Measurements from ENCODE around the gene PRKAG1. TPM values are rescaled to one million over a fixed set of nuclear protein-coding genes. Genes with fewer than 3 reads are reported as not detected.

Gene PRKAG1
- total RNA-seq, 1 donor from 2014 or later: 46.5 TPM

- H3K27ac ChIP-seq: peak overlapping the region; percentile 36
- no peak for DNase-seq
- peaks cover 88% of the 10 kb centered on the region for H3K36me3 ChIP-seq
- ATAC-seq: no peak
- TF ChIP-seq CTCF (IDR thresholded peaks at IDR 0.05): no peak
- peaks cover 4% of the 10 kb centered on the region for H3K4me1 ChIP-seq
- intact Hi-C loops (cut with DNase I): no loop called here
- H3K27me3 ChIP-seq: no peaks in the 10 kb centered on the region
- no peaks in the 10 kb centered on the region for H3K9me3 ChIP-seq
- no peak overlapping the region for H3K4me3 ChIP-seq
Observed at GRCh38 chr12:49032276-49032675, 13.7 kb upstream of the PRKAG1 start.

- peaks cover 88% of the 10 kb centered on the region for H3K36me3 ChIP-seq
- peak overlapping the region; percentile 36 for H3K27ac ChIP-seq
- no peak overlapping the region for H3K4me3 ChIP-seq
- no peak for ATAC-seq
- intact Hi-C loops (cut with DNase I): no loop called here
- DNase-seq: no peak
- TF ChIP-seq CTCF (IDR thresholded peaks at IDR 0.05): no peak
- H3K9me3 ChIP-seq: no peaks in the 10 kb centered on the region
- H3K27me3 ChIP-seq: no peaks in the 10 kb centered on the region
- peaks cover 4% of the 10 kb centered on the region for H3K4me1 ChIP-seq
Observed at GRCh38 chr12:49031573-49032161, 13.1 kb upstream of the PRKAG1 start.

GRCh38 chr12:49030714-49031572 lies 12.4 kb upstream of the PRKAG1 start:
- no peak for TF ChIP-seq CTCF (IDR thresholded peaks at IDR 0.05)
- H3K27ac ChIP-seq: no peak overlapping the region
- peaks cover 4% of the 10 kb centered on the region for H3K4me1 ChIP-seq
- no peak for DNase-seq
- H3K9me3 ChIP-seq: no peaks in the 10 kb centered on the region
- intact Hi-C loops (cut with DNase I): no loop called here
- H3K4me3 ChIP-seq: no peak overlapping the region
- no peaks in the 10 kb centered on the region for H3K27me3 ChIP-seq
- H3K36me3 ChIP-seq: peaks cover 88% of the 10 kb centered on the region
- ATAC-seq: no peak

- Histone ChIP-seq H3K4me1 (peaks cover 4% of the 10 kb centered on the region), H3K27ac (no peak overlapping the region), H3K9me3 (no peaks in the 10 kb centered on the region), H3K36me3 (peaks cover 89% of the 10 kb centered on the region), H3K4me3 (no peak overlapping the region), H3K27me3 (no peaks in the 10 kb centered on the region)
- no peak for ATAC-seq
- intact Hi-C loops (cut with DNase I): no loop called here
- no peak for DNase-seq
- no peak for TF ChIP-seq CTCF (IDR thresholded peaks at IDR 0.05)
Observed at GRCh38 chr12:49030119-49030518, 11.5 kb upstream of the PRKAG1 start.

- Histone ChIP-seq H3K27me3 (no peaks in the 10 kb centered on the region), H3K4me3 (no peak overlapping the region), H3K36me3 (peaks cover 89% of the 10 kb centered on the region), H3K27ac (no peak overlapping the region), H3K4me1 (peaks cover 4% of the 10 kb centered on the region), H3K9me3 (no peaks in the 10 kb centered on the region)
- no peak for TF ChIP-seq CTCF (IDR thresholded peaks at IDR 0.05)
- intact Hi-C loops (cut with DNase I): no loop called here
- DNase-seq: no peak
- ATAC-seq: no peak
Observed at GRCh38 chr12:49028666-49029275, 10.2 kb upstream of the PRKAG1 start.
